HL-60/S4 treated with retinoic acid at 250 ng/mL for 4 days and 3 days (cell line): Measurements from ENCODE around the gene TLN1.

Source experiments
- in situ Hi-C: fragments of 300-500 bp; cut with MboI; formaldehyde crosslinking; loops from 2 replicates; pipeline ENCODE4 v1.7.0; 2022; ENCODE audit warnings: low sequenced_read_pairs

The TLN1 gene

DNA sequence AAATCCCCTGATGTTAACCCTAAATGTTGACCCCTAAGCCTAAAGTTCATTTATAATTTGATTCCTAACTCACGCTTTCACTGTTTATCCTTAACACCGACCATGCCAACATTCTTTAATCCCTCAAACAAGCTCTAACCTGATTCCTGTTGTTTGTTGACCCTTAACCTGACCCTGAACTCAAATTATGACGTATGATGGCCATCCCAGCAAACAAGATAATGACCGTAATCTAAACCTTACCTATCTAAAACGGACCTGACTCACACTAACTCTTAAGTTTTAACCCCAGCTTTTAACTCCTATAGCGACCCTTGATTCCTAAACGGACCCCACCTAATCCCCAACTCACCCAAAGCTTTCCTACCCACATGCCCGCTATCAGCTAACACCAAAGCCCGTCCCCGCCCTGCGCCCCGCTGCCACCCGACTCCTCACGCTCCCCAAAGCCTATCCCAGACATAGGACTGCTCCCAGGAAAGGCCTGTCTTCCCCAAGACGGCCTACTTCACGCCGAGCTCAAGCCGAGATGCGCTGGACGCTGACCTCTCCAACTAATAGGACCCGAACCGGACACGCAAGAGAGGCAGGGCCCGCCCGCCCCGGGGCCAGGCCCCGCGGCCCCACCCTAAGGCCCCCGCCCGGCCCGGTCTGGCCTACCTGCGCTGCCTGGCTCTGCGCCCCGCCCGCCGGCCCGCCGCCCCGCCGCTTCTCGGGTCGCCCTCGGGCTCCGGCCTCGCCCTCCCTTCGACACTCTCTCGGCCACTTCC, 395 bp downstream of the TLN1 start:
- in situ Hi-C loops: no loop called here

DNA sequence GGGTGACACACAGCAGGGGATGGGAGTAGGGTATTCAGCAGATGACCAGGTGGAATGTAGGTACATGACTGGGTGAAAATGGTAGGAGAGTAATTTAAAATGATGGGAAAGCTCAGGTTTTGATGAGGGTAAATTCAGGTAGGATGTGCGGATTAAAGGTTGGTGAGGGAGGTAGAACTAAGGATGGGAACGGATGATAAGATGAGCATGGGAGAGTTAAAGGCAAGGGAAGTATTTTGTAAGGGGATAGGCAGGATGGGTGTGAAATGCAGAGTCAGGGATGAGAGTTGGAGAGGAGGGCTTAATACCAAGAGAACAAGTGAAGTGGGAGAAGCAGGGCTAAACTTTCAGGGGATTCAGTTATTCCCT, 1.5 kb downstream of the TLN1 start:
- in situ Hi-C loops: no loop called here

DNA sequence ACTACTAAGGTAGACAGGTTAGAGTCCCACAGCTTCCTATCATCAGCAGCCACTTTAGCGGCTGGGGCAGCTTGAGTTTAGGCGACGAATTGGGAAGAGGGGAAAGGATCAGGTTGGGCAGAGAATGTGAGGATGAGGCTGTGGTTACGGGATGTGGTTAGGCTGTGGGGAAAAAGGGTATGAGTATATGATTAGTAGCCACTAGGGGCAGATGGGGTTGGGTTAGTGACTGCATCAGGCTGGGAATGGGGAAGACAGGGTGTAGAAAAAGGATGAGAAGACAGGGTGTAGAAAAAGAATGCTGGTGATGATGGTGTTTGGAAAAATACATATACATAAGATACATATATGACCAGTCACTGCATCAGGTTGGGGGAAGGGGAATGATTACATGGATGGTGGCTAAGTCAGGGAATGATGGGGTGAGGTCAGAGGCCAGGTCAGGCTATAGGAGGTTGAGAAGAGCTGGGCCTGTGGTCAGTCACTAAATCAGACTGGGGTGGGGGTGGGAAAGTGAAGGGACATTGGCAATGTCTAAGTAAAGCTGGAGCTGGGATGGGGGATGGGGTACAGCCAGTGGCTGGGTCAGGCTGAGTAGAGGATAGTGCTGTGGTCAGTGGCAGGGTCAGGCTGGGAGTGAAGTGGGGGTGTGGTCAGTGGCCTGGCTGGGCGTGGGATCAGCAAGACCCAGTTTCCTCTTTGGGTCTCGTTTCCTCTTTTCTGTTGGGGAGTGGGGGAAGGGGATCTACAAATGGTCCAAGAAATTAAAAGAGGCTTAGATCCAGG, 2.1 kb downstream of the TLN1 start:
- in situ Hi-C loops: no loop called here

DNA sequence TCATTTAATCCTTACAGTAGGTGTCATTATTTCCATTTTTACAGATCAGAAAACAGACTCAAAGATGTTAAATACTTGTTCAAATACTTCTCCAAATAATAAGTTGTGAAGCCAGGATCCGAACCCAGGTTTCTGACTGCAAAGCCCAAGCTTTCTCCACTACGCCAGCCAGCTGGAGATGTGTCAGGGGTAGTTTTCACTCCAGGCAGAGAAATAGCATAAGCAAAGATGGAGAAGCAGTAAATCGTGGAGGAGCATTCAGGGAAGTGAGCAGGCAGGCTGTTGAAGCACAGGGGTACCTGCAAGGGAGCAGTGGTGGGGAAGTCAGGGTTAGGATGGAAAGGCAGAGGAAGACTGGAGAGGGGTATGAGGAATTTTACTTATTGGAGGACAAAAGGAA, 2.9 kb downstream of the TLN1 start:
- in situ Hi-C loops: no loop called here

DNA sequence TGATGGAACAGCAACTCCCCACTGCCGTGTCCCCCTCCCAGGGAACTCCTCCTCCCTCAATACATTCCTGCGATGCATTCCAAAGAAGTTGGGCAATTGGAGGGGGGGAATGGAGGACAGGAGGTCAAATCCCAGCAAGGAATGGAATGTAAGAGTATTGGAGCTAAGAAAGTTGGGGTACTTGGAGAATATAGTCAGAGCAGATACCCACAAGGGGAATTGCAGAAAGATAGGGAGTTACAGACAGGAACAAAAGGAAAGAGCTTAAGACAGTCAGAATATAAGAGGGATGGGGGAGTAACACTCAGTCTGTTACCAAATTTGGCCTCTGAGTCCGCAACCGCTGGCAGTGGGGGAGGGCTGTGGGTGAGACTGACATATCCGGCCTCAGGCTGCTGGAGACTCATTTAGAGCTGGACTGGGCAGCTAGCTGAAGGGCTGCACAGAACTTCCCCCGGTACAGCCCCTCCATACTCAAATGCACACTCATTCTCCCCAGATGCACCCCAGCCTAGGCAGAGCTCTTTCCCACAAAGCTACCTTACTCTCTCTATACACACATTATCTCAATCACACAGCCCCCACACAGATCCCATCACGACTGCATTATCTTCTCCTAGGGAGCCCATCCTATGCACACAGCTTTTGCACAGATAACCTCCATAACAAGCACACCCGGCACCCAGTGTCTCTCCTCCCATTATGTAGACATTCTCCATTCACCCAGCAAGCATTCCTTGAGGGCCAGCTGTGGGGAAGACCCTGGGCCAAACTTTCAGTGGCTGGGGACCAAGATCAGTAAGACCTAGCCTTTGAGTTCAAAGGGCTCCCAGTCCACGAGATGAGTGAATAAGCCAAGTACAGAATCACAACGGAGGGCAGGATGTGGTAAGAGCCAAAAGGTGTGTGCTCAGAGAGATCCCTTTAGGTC, 3.7 kb downstream of the TLN1 start:
- in situ Hi-C loops: no loop called here

DNA sequence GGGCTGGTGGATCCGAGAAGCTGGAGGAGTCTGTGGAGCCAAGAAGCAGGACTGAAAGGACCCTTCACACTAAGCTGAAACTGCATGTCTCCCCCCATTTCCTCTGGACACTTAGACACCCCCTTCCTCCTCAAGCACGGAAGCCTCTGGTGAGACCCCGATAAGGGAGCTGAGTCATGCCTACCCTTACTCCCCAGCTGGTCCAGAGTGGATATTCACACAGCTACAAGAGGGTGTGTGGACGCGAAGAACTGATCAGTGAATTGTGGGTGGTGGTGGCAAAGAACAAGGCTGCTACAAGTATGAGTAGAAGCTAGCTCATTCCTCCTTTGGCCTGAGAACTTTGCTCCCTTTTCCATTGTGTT, 4.3 kb downstream of the TLN1 start:
- in situ Hi-C loops: no loop called here

DNA sequence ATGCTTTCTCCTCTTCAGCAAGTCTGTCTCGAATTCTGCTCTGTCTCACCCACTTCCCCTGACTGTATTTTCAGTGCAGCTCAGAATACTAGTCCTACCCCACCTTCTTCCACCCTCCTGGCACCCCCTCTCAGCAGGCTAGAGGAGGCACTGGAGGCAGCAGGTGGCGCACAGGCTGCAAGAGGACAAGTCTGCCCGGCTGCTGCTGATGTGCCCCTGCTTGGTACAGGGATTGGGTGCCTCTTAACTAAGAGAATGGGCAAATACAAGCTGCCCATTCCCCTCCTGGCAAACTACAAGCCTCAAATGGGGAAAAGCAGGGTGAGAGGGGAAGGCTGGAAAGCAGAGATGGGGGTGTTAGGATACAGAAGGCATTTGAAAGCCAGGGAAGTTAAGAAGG, 5.1 kb downstream of the TLN1 start:
- in situ Hi-C loops: no loop called here

DNA sequence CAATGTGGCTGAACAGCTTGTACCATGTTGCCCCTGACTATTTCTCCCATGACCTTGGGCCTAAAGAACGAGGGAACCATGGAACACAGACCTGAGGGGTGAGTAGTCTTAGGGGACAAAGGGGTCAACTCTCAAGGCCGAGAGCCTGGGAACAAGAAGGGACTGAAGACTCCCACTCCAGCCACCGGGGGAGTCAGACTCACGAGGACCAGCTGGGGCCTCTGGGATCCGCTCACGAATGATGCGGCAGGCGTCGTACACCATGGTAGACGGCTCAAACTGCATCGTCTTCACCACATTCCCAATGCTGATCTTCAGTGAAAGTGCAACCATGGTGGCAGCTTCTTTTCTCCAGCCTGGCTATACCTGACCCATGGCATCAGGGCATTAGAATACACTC, 6.6 kb downstream of the TLN1 start:
- in situ Hi-C loops: no loop called here

DNA sequence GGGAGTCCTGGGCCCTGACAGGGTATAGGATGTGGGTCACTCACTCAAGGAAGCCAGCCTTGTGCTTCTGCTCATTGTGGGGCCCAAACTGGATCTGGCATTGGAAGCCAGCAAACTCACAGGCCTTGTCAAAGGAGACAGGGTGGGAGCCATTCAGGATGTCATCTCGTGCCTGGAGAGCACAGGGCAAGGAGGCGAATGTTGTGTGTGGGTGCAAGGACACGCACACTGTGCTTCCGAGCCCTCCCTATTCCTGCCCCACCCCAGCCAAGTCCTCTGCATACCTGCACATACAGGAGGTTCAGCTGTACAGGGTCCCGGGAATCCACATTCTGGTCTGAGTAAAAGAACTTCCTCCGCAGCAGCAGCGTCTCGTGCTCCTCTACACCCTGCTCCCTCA, 8.1 kb downstream of the TLN1 start:
- in situ Hi-C loops: loop anchor here (25.0 kb wide), 1 partner anchor 662 kb away; the partner anchor contains the start of gene VCP

DNA sequence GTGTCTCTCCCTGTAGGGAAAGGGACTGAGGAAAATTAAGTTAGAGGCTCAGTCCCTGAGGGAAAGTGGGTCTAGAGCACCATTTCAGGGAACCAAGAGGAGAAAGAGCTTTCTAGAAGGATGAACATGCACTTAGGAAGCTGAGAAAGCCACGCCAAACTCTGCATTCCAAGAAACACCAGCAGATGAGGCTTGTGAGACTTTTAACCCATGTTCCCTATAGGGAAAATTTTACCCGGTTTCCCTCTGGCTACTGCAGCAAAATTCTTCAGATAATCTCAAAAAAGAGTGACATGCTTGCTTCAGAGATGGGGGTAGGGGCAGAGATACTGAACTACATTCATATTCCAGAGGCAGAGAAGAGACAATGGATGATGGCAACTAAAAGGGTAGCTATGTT, 8.6 kb downstream of the TLN1 start:
- in situ Hi-C loops: loop anchor here (25.0 kb wide), 1 partner anchor 661 kb away; the partner anchor contains the start of gene VCP

DNA sequence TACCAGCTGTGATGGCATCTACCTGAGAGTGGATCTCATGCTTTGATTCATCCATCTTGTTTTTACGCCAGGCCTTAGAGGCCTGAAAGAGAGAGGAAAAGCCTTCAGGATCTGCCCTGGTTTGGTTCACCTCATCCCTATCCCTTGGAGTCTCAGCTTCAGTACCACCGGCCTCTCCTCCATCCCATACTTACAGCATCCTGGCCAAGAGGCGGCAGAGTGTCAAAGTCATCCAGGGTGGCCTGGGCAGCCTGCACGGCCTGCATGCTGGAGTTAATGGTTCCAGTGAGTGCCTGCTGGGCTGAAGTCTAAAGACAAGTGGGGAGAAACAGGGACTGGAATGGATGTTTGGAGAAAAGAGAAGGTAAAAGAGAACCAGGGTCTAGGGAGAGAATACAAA, 12.4 kb downstream of the TLN1 start:
- in situ Hi-C loops: loop anchor here (25.0 kb wide), 1 partner anchor 657 kb away; the partner anchor contains the start of gene VCP

DNA sequence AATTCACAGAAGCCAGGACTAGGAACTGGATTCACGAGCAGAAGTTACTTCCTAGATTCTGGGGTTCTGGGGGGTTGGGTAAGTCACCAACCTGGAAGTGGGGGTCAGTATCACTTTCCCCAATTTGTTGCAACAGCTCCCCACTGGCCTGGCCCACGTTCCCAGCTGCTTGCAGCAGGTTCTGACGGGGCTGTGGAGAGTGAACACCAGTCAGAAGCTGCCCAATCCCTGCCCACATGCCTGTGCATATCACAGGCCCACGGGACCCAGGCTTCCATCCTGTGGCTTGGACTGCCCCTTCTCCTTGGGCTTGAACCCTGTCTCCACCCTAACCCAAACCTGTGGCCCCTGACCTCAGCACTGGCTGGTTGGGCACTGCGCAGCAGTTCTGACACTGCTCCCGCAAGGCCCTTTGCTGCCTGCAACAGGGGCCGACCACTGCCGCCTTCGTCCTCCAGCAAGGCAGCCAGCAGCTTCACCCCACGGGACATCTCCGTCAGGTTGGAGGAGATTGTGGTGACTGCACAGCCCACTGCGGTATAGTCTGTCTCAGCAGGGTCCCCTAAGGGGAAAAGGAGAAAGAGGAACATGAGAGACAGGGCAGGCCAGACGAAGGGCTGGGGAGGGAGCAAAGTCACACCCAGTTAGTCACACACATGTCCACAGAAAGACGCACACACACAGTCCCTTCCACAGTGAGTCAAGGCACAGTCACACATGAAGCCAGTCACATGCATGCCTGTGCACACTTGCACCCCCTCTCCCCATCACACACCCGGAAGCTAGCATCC, 13.1 kb downstream of the TLN1 start:
- in situ Hi-C loops: loop anchor here (25.0 kb wide), 1 partner anchor 657 kb away; the partner anchor contains the start of gene VCP

DNA sequence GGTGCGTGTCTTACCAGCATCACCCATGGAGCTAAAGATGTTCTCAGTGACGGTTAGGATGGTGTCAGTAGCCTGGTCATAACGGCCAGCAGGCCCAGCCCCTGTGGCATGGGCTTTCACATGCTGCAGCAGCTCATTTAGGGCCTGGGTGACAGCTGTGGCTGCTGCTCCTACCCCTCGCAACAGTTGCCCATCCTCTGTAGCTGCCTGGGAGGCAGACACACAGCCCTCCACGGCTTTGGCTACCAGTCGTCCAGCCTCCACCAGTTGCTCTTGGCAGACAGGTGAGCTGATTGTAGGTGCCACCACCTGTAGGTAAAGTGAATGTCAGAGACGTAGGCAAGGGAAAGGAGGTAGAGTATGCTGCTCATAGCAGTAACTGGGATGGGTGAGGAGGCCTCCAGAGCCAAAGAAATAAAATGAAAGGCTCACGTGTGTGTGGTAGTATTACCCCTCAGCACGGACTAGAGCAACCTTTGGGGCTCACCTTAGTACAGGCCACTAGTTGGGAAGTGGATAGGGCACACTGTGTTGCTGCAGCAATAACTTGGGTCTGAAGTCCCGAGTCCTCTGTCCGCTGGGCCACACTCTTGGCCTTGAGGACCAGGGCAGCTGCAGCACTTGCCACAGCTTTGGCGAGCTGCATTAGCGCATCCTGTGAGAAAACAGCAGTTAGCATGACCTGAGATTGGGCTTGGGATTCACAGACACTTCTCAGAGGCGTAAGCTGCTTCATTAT, 14.7 kb downstream of the TLN1 start:
- in situ Hi-C loops: loop anchor here (25.0 kb wide), 1 partner anchor 655 kb away; the partner anchor contains the start of gene VCP

DNA sequence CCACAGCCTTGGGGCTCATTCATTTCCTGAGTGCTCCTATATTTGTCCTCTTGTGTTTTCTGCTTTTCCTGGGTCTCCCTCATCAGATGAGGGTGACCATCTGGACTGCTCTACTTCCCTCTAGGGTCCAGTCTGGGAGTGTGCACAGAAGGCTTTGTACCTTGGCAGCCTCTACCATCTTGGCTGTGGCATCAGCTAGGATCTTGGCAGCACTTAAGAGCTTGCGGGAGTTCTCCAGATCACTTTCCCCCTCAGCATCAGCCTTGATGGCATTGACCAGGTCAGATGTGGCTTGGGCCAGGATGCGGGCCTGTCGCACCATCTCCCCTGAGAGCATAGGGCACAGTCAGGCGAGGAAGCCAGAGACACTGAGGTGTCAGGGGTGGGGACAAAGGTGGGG, 15.8 kb downstream of the TLN1 start:
- in situ Hi-C loops: loop anchor here (25.0 kb wide), 1 partner anchor 654 kb away; the partner anchor contains the start of gene VCP

DNA sequence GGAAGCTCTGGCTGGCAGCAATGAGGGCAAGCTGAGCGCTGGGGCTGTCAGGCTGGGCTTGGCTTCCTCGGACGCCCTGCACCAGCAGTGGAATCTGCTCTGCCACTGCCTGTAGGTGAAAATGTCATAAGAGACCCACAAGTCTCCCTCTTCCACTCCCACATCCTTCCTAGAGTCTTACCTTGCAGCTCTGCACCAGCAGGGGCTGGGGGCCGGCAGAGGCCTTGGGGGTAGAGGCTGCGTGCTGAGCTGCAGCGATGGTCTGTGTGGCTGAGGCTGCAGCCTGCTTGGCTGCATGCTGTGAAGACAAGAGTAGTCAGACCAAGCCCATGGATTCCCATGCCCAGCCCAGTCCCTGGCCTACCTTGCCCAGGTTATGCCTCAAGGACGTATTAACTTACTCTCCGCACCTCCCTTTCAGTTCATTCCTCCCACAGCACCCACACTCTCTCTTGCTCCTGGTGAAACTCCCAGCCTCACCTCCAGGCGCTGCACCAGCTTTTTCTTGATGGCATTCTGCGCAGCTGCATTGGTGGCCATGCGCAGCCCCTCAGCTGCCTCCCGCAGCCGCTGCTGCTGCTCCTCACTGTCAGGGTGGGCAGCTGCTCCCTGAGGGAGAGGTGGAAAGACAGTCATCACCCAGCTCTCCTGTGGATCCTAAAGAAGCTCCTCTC, 17.3 kb downstream of the TLN1 start:
- in situ Hi-C loops: loop anchor here (25.0 kb wide), 1 partner anchor 652 kb away; the partner anchor contains the start of gene VCP

DNA sequence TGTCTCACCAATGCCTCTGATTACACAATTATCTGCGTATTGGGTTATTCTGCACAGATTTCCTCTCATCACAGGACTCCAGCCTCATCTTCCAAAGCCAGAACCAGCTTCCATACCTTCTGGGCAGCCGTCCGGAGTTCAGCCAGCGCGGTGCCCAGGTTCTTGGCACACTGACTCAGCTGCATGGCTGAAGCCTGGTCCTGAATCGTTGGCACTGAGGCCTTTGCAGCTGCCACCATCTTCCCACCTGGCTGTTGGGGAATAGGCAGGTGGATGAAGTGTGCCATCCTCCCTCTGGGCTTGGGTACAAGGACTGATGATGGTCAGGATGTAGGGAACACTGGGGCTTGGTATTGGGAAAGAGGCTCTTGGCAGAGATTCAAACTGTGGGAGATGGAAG, 17.9 kb downstream of the TLN1 start:
- in situ Hi-C loops: loop anchor here (25.0 kb wide), 1 partner anchor 652 kb away; the partner anchor contains the start of gene VCP

DNA sequence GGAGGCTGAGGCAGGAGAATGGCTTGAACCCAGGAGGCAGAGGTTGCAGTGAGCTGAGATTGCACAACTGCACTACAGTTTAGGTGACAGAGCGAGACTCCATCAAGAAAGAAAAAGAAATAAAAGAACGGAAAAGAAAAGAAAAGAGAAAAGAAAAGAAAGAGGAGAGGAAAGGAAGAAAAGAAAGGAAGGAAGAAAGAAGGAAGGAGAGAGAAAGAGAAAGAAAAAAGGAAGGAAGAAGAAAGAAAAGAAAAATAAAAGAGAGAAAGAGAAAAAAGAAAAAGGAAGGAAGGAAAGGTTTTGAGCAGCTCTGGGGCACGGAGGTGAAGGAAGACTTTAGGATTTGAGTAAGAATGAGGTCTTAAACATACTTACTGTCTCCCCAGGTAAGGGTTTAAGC, 18.4 kb downstream of the TLN1 start:
- in situ Hi-C loops: loop anchor here (25.0 kb wide), 1 partner anchor 651 kb away; the partner anchor contains the start of gene VCP

DNA sequence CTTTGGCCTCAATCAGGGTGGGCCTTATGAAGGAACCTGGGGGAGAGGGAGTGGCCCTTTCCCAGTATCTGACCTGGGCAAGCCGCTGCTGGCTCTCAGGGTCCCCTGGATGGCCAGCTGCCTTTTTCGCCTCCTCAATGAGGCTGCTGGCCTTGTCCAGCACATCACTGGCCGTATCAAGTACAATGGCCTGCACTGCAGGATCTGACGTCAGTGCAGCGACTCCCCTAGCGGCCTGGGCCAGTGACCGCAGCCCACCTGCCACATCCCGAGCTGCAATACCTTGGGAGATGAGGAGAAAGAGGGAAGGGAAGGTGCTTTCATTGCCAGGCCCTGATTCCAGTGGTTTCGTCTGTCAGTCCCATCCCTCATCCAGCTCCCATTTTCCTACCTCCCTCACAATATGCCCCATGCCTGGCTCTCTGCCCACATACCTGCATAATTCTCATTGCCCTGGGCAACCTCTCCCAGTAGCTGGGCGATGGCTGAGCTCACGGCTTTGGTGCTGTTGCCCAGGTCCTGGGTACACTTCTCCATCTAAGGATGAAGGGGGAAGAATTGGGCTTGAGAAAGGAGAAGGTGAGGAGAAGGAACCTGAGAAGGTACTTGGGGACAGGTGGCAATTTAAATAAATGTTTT, 19.1 kb downstream of the TLN1 start:
- in situ Hi-C loops: loop anchor here (25.0 kb wide), 1 partner anchor 651 kb away; the partner anchor contains the start of gene VCP
